Left ventricle myocardium superior (tissue), 1 donor: ENCODE data around the gene TECPR2. TPM values are rescaled to one million over a fixed set of nuclear protein-coding genes. Genes with fewer than 3 reads are reported as not detected.
A peak's percentile ranks its signal among the peaks of the same experiment; 100 is the strongest.
"Not testable (repeated sequence)": the region's sequence is repeated elsewhere in the genome, so short reads cannot be mapped to it uniquely, and the experiment has no call there.

Experiments used
- ATAC-seq: fragments of 200-7000 bp; cut with Tn5 transposase; one replicate; pipeline ENCODE4 v1.9.1; 2020; ENCODE audit warnings: mild to moderate bottlenecking, moderate library complexity
- DNase-seq: peaks from one replicate; pipeline ENCODE4 v3.0.0-alpha.2; 2020
- intact Hi-C: fragments of 100-400 bp; cut with micrococcal nuclease; formaldehyde crosslinking; loops from one replicate; pipeline ENCODE4 v1.11.0; 2022
- total RNA-seq: library from RNA; stranded (reverse); fragmentation: NEBNext Ultra II Directional; extraction: Animal tissue kit (Norgen Biotek cat#: 25700); gene quantifications from one replicate; pipeline ENCODE4 v1.2.1, GENCODE V29; 2021
- donor health status: DM: no; HTN: yes; CAD: no; lungs with severe emphysema.

TECPR2 gene
- total RNA-seq, 1 donor from 2014 or later: 22.5 TPM

GRCh38 chr14:102330806-102331205, 31.9 kb upstream of the TECPR2 start:
- ATAC-seq (no peak), DNase-seq (no peak)
- intact Hi-C loops: no loop called here

DNA sequence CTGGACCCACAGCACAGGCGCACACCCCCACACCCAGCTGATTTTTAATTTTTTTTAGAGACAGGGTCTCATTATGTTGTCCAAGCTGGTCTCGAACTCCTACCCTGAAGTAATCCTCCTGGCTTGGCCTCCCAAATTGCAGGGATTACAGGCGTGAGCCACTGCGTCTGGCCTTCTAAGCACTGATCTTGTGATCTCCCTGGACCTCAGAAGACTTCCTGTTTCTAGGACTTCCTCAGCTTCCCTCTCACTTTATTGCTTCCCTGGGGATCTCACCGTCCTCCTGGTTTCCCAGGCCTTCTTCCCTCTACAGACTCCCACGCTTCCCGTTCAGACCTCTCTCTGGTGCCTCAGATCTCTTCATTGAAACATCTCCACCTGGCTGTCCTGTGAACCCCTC, 29.4 kb upstream of the TECPR2 start:
- no peak for DNase-seq
- no peak for ATAC-seq
- intact Hi-C loops: no loop called here

- no peak for ATAC-seq
- intact Hi-C loops: no loop called here
- no peak for DNase-seq
Measured at GRCh38 chr14:102333795-102334705, 28.7 kb upstream of the TECPR2 start.

DNA sequence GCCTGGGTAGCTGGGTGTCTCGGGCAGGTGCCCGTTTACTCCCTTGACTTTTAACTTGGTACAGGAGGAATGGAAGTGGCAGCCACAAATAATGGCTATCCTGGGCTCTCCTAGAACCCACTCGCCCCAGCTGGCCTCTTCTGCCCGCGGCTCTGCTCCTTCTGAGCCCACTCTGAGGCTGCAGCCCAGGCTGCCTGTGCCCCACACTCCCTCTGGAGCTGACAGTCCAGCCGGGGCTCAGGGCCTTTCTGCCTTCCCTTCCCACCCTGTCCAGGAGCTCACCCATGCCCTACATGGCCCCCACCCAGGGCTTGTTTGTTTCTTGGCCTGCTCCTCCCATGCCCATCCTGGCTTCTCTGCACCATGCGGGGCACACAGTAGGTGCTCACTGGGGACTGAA, 27.6 kb upstream of the TECPR2 start:
- DNase-seq (no peak), ATAC-seq (no peak)
- intact Hi-C loops: no loop called here

DNA sequence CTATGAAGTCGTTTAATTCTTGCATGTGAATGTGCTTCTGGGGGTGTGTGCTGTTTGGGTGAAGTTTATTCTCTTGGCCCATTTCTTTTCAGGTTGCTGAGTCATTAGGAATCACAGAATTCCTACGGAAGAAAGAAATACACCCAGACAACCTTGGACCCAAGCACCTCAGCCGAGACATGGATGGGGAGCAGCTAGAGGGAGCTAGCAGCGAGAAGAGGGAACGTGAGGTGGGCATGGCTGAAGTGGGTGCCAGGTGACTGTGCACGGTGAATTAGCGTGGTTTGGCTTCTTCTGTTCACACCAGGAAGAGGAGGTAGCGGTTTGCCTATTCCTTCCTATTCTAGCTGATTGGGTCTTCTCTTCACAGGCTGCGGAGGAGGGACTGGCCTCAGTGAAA, 24.0 kb upstream of the TECPR2 start:
- DNase-seq (no peak), ATAC-seq (no peak)
- intact Hi-C loops: no loop called here

GRCh38 chr14:102341566-102341965, 21.2 kb upstream of the TECPR2 start:
- ATAC-seq: peak; percentile 11
- intact Hi-C loops: no loop called here
- DNase-seq: no peak

- intact Hi-C loops: no loop called here
- ATAC-seq: no peak
- DNase-seq: no peak
Measured at GRCh38 chr14:102342238-102342637, 20.5 kb upstream of the TECPR2 start.

GRCh38 chr14:102344084-102344483, 18.7 kb upstream of the TECPR2 start:
- DNase-seq: no peak
- intact Hi-C loops: no loop called here
- no peak for ATAC-seq

GRCh38 chr14:102344485-102344884, 18.3 kb upstream of the TECPR2 start:
- ATAC-seq (no peak), DNase-seq (no peak)
- intact Hi-C loops: no loop called here

DNA sequence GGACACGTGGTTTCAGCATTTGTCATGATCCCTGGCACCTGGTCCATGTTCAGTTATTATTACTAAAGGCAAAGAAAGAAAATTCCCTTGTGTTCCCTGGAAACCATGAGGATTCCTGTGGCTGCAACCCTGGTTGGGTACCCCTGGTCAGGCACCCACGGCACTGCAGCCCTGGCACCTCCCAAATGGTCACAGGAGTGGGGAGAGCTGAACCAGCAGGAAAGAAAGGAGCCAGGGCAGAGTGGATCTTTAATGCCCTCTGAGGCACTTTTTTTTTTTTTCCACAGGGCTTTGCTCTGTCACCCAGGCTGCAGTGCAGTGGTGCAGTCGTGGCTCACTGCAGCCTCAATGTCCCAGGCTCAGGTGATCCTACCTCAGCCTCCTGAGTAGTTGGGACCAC, 17.5 kb upstream of the TECPR2 start:
- intact Hi-C loops: no loop called here
- DNase-seq (no peak), ATAC-seq (no peak)

DNA sequence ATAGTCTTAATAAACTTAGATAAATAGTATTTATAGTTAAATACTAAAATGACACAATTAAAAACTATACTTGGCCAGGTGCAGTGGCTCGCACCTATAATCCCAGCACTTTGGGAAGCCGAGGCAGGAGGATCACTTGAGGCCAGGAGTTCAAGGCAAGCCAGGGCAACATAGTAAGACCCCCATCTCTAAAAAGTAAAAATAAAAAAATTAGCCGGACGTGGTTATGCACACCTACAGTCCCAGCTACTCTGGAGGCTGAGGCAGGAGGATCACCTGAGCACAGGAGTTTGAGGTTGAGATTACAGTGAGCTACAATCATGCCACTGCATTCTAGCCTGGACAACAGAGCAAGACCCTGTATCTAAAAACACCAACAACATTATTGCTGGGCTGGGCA, 16.1 kb upstream of the TECPR2 start:
- DNase-seq (no peak), ATAC-seq (no peak)
- intact Hi-C loops: no loop called here

DNA sequence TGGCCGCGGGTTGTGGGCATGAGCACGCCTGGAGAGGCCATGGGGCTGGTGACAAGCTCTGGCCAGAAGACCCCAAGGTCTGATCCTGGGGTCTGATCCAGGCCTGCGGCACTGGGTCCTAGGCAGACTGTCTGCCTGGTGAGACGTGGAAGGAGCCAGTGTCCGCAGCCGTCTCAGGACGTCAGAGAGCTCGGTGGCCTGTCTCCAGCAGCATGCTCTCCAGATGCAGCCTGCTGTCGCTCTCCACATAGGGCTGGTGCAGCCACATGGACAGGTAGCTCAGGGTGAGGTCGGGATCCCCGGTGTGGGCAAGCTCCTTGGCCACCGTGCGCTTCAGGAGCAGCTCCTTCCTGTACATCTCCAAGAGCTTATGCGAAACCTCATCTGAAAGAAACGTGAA, 14.4 kb upstream of the TECPR2 start:
- DNase-seq (no peak), ATAC-seq (no peak)
- intact Hi-C loops: no loop called here

DNA sequence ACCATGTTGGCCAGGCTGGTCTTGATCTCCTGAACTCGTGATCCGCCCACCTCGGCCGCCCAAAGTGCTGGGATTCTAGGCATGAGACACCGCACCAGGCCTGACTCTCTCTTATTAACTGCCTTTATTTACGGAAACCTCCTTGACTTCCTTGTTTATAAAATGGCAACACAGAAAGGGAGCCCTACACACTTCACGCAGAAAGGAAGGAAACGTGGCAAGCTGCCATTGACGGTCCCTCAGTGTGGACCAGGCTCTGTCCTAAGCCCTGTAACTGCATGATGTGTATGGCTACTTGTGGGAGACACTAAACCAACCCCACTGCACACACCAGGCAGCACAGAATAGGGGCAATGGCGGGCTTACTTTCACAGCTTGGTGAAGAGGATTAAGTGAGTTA, 11.7 kb upstream of the TECPR2 start:
- DNase-seq (peak; percentile 46), ATAC-seq (peak; percentile 76)
- intact Hi-C loops: no loop called here

DNA sequence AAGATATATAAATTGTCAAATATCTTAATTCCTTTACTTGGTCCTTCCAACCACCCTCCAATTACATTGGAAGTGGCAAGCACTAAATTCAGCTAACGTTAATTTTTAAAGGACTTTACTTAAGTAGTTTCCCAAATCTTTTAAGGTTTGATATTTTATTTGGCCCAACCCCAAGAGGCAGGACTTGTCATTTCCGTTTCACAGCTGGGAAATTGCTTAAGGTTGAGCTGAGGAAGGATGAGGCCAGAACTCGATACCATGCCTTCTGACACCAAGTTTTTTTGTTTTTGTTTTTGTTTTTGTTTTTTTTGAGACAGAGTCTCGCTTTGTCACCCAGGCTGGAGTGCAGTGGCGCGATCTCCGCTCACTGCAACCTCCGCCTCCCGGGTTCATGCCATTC, 11.1 kb upstream of the TECPR2 start:
- DNase-seq, intact Hi-C loops: not testable (repeated sequence)
- peak; percentile 57 for ATAC-seq

- intact Hi-C loops: no loop called here
Measured at GRCh38 chr14:102352213-102352612, 10.5 kb upstream of the TECPR2 start.

DNA sequence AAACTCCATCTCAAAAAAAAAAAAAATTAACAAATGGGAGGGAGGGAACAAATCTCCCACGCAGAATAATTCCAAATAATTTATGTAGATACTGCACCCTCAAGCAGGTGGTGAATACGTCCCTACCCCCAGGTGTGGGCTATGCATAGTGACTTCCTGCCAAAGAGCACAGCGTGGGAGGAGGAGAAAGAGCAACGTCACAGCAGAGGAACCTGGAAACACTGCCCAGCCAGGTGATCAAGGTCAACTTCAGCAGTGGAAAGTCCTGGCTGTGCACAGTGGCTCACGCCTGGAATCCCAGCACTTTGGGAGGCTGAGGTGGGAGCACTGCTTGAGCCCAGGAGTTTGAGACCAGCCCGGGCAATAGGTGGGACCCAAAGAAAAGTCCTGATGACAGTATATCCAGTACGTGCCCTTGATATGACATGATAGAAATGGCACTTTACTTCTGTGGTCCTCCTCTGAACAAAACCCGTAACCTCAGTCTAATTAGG, 9.6 kb upstream of the TECPR2 start:
- DNase-seq (no peak), ATAC-seq (no peak)
- intact Hi-C loops: no loop called here

More at GRCh38 chr14:102352213-102352612, 10.5 kb upstream of the TECPR2 start:
- ATAC-seq (no peak), DNase-seq (no peak)

- DNase-seq (no peak), ATAC-seq (no peak)
- intact Hi-C loops: no loop called here
Measured at GRCh38 chr14:102356280-102356679, 6.5 kb upstream of the TECPR2 start.

DNA sequence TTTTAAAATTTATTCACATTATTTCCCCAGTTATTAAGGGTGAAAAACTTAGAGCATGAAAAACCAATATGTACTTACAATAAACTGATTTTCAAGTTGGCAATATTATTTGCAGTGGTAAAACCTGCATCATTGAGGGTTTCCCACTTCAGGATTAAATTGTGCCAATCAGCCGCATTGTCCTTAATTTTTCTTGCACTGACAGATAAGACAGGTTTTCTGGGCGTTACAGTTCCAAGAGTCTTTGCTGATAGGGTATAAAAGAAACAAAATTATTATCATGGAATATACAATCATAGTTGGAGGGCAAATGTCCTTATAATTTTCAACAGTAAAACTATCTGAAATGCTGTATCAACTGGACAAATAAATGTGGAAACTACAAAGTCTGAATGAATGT, 3.4 kb upstream of the TECPR2 start:
- ATAC-seq: no peak
- intact Hi-C loops: no loop called here
- DNase-seq: no peak

- intact Hi-C loops: no loop called here
- ATAC-seq: no peak
Measured at GRCh38 chr14:102360388-102360787, 2.4 kb upstream of the TECPR2 start.

GRCh38 chr14:102362084-102362483, 657 bp upstream of the TECPR2 start:
- ATAC-seq: peak; percentile 3
- intact Hi-C loops: no loop called here
- DNase-seq: no peak

More at GRCh38 chr14:102360388-102360787, 2.4 kb upstream of the TECPR2 start:
- no peak for DNase-seq
